Activated CD4-positive, alpha-beta T cell treated with anti-CD3 and anti-CD28 coated beads, Interleukin-2, amount 50 U/mL, for 1 hour (primary cell): ENCODE data around the gene COL27A1.
"Not testable (repeated sequence)": the region's sequence is repeated elsewhere in the genome, so short reads cannot be mapped to it uniquely, and the experiment has no call there.

Experiments
- DNase-seq: peaks from one replicate; pipeline ENCODE4 v3.0.0-alpha.2; 2020

The COL27A1 gene

GRCh38 chr9:114185570-114186490 is 30.5 kb downstream of the COL27A1 start:
- DNase-seq: no peak

- no peak for DNase-seq
These were observed 31.4 kb downstream of the COL27A1 start for GRCh38 chr9:114186605-114187289.

DNA sequence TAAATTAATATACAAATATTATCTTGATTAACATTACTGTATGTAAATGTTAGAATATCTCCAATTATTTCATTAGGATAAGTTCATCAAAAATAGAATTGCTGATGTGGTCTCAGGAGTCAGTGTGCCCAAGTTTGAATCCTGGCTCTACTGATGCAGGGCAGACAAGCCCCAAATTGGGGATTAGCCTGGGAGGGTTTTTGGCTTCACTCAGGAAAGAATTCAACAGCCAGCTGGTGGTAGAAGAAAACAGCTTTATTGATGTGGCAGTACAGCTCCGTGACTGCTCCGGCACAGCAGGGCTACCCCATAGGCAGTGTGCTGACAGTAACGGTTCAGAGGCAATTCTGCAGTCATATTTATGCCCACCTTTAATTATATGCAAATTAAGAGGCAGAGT is 32.5 kb downstream of the COL27A1 start:
- no peak for DNase-seq

DNA sequence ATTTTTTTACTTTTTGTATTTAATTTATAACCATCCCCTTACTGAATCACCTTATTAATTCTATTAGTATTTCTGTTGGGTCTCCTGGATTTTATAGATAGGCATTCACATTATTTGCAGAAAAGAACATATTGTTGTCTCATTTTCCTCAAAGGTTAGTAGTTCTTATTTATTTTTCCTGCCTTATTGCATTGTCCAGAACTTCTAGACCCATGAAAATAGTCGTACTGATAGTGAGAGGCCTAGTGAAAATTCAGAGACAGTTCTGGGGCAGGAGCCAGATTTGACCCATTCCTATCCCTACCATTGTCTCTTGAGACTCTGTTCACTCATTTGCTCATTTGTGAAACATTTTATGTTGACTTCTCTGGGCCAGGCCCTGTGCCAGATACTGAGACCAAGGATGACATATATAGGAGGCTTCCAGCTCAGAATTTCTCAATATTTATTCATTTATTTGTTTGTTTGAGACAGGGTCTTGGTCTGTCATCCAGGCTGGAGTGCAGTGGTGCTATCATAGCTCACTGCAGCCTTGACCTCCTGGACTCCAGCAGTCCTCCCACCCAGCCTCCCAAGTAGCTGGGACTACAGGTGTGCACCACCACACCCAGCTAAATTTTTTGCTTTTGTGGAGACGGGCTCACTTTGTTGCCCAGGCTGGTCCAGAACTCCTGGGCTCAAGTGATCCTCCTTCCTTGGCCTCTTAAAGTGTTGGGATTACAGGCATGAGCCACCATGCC is 34.7 kb downstream of the COL27A1 start:
- DNase-seq: no peak

DNA sequence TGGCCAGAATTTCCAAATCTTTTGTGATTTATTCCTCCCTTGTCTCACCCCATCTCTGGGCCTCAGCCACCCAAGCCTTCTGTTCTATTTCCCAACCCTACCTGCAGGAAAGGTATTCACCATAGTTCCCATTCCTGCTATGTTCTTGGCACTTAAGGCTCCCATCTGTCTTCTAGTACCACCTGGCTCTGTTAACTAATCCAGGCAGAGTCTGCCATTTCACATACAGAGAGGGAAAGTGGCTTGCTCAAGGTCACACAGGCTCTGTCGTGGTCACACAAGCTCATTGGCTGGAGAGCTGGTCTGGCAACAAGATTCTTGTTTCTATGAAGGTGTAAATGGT is 35.2 kb downstream of the COL27A1 start:
- no peak for DNase-seq

DNA sequence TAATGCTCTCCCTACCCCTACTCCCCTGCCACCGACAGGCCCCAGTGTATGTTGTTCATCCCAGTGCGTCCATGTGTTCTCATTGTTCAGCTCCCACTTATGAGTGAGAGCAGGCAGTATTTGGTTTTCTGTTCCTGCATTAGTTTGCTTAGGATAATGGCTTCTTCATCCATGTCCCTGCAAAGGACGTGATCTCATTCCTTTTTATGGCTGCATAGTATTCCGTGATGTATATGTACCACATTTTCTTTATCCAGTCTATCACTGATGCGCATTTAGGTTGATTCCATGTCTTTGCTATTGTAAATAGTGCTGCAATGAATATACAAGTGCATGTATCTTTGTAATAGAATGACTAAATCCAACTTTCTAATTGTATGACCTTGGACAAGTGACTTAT is 36.1 kb downstream of the COL27A1 start:
- DNase-seq: not testable (repeated sequence)

GRCh38 chr9:114192539-114192938 is 37.2 kb downstream of the COL27A1 start:
- DNase-seq: no peak

- DNase-seq: no peak
These were observed 37.8 kb downstream of the COL27A1 start for GRCh38 chr9:114193090-114193489.

- no peak for DNase-seq
These were observed 40.8 kb downstream of the COL27A1 start for GRCh38 chr9:114196117-114196516.

DNA sequence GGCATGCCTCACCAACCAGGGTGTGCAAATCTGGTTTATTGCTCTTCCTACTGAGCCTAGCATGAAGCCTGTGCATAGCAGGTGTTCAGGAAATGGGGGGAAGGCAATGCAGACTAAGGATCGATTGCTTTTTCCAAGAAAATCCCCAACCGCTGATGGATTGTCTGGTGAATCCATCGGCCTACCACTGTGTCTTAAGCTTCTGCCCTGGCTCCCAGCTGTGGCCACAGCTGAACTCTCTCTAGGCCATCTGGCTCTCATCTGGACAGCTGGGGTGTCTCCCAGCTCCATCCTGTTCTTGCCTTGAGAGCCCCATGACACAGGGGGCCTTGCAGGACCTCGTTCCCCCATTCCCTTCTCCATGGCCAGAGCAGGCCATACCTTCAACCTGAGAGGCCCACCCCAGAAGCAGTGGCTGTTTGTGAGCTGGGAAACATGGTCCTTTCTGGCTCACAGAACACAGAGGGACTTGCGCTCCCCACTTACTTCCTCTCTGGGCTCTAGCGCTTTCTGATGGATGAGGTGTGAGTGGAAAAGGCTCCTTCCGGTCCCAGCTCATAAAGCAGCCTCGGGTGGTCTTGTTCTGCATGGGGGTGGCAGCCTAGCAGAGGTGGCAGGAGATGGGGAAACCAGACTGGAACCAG is 41.8 kb downstream of the COL27A1 start:
- DNase-seq: no peak

DNA sequence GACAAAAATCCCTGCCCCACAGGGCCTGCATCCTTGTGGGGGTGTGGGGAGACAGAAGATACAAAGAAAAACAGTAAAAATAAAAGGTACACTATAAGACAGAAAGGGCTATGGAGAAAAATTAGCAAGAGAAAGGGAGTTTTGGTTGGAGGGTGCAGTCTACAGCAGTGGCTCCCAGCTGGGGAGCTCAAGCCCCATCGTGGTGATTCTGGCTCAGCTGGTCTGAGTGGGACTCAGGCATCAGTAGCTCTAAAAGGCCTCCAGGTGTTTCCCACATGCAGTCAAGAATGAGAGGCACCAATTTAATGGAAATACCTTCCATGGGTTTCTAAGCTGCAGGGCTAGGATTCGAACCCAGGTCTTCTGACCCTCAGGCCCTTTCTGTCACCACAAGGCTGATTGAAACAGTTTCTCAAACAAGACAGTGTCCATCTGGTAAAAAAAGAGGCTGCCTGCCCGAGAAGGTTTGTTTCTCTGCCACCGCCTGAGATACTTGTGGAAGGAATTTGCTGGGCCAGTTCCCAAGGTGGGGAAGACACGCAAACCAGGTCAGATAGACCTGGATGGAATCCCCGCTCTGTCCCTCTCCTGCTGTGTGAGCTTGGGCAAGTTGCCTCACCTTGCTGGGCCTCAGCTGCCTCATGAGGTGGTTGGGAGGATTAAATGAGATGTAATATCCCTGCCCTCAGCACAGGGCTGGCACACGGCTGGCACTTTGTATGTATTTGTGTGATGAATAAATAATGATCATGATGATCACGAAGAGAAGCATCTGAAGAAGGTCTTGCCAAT is 43.1 kb downstream of the COL27A1 start:
- DNase-seq: no peak

DNA sequence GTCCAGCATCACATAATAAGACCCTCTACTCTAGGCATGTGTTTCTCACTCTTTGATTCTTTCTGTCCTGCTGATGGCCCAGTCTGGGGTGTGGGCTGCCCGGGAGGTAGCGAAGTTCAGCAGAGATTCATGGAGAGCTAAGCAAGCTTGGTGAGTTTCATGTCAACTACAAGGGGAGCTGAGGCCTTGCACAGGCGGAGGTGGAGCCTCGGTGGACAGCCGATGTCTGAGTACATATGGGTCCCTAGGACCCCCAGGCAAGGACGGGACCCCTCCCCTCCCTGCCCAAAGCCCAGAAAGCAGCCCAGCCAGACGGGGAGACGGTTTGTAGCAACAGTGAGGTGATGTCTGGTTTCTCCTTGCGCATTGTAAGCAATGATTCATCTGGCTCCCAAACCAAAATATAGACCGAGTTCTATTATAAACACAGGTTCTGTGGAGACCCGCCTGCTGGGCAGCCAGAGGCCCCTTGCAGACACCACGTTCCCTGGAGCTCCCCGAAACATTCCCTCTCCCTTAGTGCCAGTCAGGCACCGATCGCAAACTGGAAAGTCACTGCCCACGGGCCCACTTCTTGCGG is 45.5 kb downstream of the COL27A1 start:
- DNase-seq: no peak

- no peak for DNase-seq
These were observed 47.1 kb downstream of the COL27A1 start for GRCh38 chr9:114202396-114202795.

DNA sequence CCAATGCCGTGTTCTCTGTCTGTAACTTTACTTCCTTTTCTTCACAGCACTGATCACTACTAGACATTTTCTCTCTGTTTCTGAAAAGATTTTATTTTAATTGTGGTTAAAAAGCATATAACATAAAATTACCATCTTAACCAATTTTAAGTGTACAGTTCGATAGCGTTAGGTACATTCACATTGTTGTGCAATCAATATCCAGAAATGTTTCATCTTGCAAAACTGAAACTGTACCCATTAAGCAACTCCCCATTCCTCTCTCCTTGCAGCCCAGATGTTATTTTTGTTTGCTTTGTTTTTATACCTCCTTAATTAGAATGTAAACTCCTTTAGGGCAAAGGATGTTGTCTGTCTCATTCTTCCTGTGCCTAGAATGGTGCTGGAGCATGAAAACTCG is 47.5 kb downstream of the COL27A1 start:
- DNase-seq: no peak

DNA sequence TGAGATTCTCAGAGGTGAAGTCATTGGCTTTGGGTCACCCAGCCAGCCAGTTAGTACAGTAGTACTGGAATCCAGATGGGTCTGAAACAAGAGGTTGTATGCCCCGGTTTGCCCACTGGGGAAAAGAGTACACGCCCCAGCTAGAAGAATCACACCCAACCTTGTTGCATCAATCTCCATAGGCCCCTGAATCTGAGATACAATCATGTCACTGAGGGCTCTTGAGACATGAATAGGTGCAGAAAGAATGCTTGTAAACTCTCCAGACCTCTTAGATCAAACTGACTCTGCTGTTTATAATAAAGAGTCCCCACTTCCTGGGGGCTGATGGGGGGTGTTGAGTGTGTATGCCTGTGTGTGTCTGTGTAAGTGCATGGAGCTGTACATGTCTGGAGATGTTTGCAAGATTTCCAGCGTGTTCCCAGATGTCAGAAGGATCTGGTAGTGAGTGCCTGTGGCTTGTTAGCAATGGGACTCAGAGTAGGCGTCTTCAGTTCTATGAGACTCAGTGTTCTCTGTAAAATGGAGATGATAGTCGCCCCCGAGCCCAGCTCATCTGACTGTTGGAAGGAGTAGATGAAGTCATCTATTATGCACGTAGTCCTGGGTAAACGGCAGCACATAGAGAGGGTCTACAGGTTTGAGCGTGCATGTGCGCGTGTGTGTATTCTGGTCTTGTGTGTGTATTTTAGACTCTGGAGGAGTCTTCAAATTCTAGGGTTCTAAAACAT is 48.2 kb downstream of the COL27A1 start:
- DNase-seq: no peak

DNA sequence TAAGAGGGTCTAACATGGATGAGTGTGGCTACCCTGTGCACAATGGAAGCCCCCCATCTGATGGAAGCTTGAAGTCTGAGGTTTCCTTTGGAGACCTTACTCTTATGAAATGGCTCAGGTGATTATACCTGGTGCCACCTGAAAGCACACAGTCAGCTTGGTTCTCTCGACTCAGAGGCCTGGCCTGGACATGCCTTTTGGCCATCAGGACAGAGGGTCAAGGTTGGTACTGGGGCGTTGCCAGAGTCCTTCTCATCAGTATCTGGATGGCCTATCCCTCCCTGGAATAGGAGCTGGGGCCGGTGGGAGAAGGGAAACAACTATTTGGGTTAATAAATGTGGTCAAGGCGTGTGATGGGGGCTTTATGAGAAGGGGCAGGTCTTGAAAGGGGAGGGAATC is 48.9 kb downstream of the COL27A1 start:
- no peak for DNase-seq

DNA sequence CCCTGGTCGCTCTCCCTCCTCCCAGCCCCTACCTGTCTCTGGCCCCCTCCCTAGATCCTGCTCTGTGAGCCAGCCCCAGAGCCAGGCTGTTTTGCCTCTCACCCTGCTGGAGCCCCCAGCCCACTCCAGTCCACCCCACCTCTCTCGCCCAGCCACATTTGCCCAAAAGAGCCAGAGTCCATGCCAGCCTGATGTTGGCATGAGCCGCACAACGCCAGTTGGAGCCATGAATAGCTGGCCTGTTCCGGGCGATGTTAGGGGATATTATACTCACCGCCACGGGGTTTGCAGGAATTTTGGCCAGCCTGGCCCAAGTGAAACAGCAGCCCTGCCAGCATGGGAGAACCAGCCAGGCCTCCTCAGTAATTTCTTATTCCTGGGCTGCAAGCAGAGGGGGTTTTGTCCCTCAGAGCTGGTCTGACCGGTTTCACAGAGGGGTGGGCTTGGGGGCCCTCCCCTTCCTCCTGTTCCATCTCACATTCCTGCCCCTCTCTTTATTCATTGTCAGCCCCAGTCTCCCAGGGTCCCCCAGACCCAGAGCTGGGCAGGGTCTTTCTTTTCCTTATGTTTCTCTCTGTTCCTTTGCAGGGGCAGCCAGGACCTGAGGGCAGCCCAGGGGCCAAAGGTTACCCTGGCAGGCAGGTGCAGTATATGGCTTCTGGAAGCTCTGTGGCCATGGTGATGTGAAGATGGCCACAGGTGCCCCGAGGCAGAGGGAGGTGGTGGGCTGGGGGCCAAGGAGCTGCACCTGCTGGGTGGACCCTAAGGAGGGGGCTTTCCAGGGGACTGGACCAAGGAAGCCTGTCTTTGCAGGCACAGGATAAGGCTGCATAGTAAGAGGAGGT is 50.1 kb downstream of the COL27A1 start:
- no peak for DNase-seq

GRCh38 chr9:114206221-114206789 is 51.0 kb downstream of the COL27A1 start:
- no peak for DNase-seq

DNA sequence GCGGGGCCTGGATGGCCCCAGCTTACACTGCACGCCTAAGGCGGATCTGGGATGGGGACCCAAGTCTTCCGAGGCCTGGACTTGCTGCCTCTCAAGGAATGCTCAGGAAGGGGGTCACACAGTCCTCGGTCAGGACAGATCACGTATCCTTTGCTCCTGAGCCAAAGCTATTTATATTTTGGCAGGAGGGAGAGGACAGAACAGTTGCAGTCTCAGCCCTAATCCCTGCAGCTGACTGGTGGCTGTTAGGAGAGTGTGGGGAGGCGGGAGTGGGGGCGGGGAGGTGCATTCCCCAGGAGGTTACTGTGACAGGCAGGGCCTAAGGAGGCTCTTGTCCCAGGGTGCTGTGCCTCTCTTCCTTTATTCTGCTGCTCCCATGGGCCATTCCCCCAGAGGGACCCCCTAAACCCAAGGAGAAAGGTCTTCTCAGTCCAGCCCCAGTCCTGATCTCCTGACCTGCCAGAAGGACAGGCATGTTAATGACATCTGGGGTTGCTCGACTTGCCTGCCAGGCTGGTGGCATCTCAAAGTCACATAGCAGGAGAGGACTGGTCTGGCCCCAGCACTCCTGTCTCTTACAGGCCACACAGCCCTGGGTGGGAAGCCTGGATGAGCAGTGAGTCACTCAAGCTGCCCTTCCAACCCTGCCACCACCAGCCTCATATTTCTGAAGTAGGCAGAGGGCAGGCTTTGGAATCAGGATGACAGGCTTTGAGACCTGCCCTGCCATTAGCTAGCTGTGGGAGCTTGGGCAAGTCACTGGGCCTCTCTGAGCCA is 51.9 kb downstream of the COL27A1 start:
- DNase-seq: no peak
